Nucleus accumbens (tissue), 56 donors: ENCODE results near the gene GATD1.

Experiments used
- DNase-seq, 56 donors: peaks; one replicate each; lab custom pipeline; 2025; lab: John Stamatoyannopoulos, UW

The GATD1 gene

GRCh38 chr11:813456-814096, 36.3 kb upstream of the GATD1 start:
- no peak for DNase-seq

GRCh38 chr11:813072-813455, 35.8 kb upstream of the GATD1 start:
- DNase-seq: no peak

GRCh38 chr11:812390-812789, 35.1 kb upstream of the GATD1 start:
- no peak for DNase-seq

GRCh38 chr11:811446-812245, 34.4 kb upstream of the GATD1 start:
- no peak for DNase-seq

GRCh38 chr11:810040-810567, 32.8 kb upstream of the GATD1 start:
- no peak for DNase-seq

GRCh38 chr11:809287-810039, 32.2 kb upstream of the GATD1 start, which contains the start of gene RPLP2:
TSS of gene RPLP2 (plus strand) at chr11:809967. CDS start at chr11:810235, 268 bp downstream.
- peak; percentile 83 to 100 (median 97) for DNase-seq

- peak in 1 of 56 donors; percentile 81 for DNase-seq
Measured at GRCh38 chr11:808427-809286, 31.4 kb upstream of the GATD1 start.

GRCh38 chr11:804599-804964, 27.3 kb upstream of the GATD1 start:
- no peak for DNase-seq

GRCh38 chr11:803770-804598, 26.7 kb upstream of the GATD1 start:
- DNase-seq: no peak

- DNase-seq: no peak
Measured at GRCh38 chr11:803467-803742, 26.1 kb upstream of the GATD1 start.

GRCh38 chr11:802693-803466, 25.6 kb upstream of the GATD1 start:
- DNase-seq: no peak

- DNase-seq: no peak
Measured at GRCh38 chr11:802018-802617, 24.8 kb upstream of the GATD1 start.

GRCh38 chr11:801097-801780, 24.0 kb upstream of the GATD1 start:
- no peak for DNase-seq

GRCh38 chr11:800473-800872, 23.2 kb upstream of the GATD1 start:
- DNase-seq: no peak

- DNase-seq: no peak
Measured at GRCh38 chr11:799641-800316, 22.5 kb upstream of the GATD1 start.

GRCh38 chr11:798093-798713, 20.9 kb upstream of the GATD1 start, which contains the start of gene SLC25A22:
TSS of gene SLC25A22 (minus strand) at chr11:798281. CDS start at chr11:795006, 3,275 bp downstream.
- peak in 44 of 56 donors; percentile 29 to 86 (median 71) for DNase-seq
